Stimulated activated CD8-positive, alpha-beta memory T cell treated with anti-CD3 and anti-CD28 coated beads, Interleukin-4, amount 100 ng/mL, for 48 hours (primary cell): ENCODE results near the gene BARX2.

ENCODE experiments used
- DNase-seq: peaks from one replicate; pipeline ENCODE4 v3.0.0-alpha.2; 2020

The BARX2 gene

GRCh38 chr11:129374081-129374992 is 1.3 kb upstream of the BARX2 start:
- no peak for DNase-seq

DNA sequence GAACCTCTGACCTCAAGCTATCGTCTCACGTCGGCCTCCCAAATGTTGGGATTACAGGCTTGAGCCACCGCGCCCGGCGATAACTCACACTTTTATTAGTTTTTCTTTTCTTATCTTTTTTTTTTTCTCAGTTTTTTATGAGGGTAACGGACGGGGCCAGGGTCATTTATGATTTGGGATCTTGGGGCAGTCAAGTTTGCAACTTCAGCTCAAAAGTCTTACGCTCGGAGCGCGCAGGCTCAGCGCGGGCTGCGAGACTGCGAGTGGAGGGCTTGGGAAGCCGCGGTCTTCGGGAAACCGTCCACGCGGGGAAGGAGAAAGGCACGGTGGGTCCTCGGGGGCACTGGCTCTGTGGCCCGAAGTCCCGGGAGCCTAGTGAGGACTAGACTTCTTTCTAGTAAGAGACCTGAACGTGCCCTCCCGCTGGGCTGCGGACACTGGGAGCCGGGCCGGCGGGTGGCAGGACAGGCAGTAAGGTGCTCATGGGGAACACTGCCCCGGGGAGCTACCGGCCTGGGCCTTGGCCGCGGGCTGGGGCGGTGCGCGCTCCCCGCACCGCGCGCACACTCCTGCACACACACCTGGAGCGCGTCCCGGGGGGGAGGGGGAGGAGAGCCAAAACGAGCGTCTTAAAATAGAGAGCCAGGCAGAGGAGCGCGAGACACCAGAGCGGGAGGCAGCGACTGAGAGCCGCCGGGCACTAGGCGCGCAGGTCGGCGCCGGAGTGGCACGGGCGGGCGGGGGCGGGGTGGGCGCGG is 476 bp upstream of the BARX2 start:
- DNase-seq, result peak; percentile 40

- no peak for DNase-seq
Observed at GRCh38 chr11:129376658-129377341, 1.2 kb downstream of the BARX2 start.

- DNase-seq, result no peak
Observed at GRCh38 chr11:129377739-129378138, 2.1 kb downstream of the BARX2 start.

DNA sequence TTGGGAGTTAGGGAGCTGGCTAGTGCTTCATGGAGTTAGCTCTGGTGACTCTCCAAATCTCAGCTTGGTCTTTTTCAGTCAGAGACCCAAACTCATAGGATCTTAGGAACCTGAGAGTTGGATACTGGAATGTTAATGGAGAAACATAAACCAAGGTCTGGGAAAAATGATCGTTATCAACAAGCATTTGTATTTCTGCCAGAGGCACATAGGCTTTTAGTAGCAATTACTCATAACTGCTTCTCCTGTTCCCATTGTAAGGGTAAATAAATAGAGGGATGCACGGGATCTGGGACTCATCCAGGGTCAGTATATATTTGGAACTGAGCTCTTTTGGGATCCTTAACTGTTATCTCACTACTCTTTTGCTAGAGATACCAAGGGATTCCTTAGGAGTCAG is 4.8 kb downstream of the BARX2 start:
- DNase-seq, result no peak

GRCh38 chr11:129382583-129382982 is 6.9 kb downstream of the BARX2 start:
- DNase-seq, result no peak

GRCh38 chr11:129383060-129383459 is 7.4 kb downstream of the BARX2 start:
- no peak for DNase-seq

DNA sequence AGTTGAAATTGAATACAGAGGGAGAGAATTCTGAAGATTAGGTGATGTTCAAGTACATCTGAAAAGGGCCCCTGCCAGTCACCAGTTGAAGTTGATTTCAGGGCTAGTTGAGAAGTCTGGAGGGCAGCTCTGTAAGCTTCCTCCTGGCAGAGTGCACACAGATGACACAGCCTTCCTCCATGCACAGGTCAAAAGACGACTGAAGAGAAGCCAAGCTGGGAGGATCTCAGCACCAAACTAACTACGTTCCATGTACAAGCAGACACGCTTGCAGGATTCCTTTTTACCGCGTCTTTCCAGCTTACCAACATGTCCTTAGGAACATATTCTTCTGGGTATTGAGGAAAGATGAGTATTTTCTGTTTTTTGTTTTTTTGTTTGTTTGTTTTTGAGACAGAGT is 7.9 kb downstream of the BARX2 start:
- DNase-seq, result no peak

GRCh38 chr11:129384415-129384814 is 8.8 kb downstream of the BARX2 start:
- no peak for DNase-seq

GRCh38 chr11:129385801-129386200 is 10.2 kb downstream of the BARX2 start:
- no peak for DNase-seq

DNA sequence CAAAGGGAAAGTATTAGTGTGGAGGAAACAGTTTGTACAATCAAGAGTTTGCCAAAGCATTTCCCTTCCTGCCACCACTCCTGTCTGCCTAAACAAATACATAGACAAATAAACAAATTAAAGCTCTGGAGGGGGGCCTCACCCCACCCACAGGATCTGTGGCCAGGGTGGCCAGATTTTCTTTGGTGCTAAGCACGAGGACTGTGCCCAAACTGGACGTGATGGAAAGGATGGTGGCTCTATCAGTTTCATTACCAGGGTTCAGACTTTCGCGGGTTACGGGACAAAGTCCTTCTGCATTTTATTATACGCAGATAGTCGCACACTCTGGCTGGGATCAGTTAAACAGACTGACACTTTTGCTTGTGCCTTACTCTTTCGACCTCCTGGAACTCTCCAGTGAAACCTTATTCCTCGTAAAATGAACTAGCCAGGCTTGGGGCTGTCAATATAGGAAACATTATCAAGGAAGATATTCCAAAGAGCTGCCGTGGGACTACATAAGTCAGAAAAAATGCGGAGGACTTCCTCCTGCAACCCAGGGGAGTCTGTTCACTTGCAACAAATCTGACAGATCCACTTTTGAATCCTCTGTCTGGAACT is 11.2 kb downstream of the BARX2 start:
- DNase-seq, result no peak

- DNase-seq, result no peak
Observed at GRCh38 chr11:129387434-129387833, 11.8 kb downstream of the BARX2 start.

DNA sequence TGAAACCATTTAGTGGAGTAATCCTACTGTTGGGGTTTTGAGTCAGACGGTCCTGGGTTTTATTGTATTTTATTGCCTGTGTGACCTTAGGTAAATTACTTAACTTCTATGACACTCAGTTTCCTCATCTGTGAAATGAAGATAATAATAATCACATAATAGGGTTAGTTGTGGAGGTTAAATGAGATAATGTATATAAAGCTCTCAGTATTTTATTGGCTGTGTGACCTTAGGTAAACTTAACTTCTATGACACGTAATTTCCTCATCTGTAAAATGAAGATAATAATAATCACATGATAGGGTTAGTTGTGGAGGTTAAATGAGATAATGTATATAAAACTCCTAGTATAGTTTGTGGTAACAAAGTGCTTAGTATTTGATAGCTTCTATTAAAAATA is 13.2 kb downstream of the BARX2 start:
- DNase-seq, result no peak

- no peak for DNase-seq
Observed at GRCh38 chr11:129390303-129390821, 14.7 kb downstream of the BARX2 start.

DNA sequence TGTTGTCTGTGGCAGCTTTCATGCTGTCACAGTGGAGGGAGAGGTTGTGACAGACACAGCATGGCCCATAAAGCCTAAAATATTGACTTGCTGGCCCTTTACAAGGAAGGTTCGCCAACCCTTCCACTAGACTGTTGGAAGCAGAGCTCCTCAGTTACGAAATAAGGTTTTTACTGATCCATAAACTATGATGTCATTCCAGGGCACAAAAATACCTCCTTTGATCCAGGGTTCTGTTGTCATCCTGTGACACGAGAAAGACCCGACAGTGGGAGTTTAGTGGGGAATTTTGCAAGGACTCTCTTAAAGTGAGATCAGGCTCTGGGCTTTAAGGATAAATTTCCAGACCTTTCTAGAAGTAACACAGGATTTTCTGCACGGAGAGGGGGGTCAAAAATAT is 15.7 kb downstream of the BARX2 start:
- no peak for DNase-seq

DNA sequence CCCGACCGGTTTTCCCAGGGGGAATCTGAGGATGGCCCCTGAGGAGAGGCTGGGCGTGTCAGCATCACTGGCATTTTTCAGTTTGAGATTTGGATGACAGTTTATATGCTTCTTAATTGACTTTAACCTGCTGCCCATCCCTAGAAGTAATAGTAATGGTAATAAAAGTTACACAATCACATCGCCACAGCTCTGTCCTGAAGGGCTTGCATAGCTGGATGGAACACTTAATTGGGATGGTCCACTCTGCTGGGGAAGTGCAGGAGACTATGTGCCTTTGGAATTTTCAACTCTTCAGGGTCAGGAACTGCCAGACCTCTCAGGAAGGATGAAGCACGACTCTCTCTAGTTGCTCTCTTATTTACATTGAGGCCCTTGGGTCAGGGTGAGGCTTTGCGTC is 16.2 kb downstream of the BARX2 start:
- no peak for DNase-seq

- DNase-seq, result no peak
Observed at GRCh38 chr11:129392995-129393394, 17.3 kb downstream of the BARX2 start.

- no peak for DNase-seq
Observed at GRCh38 chr11:129394709-129395108, 19.1 kb downstream of the BARX2 start.

DNA sequence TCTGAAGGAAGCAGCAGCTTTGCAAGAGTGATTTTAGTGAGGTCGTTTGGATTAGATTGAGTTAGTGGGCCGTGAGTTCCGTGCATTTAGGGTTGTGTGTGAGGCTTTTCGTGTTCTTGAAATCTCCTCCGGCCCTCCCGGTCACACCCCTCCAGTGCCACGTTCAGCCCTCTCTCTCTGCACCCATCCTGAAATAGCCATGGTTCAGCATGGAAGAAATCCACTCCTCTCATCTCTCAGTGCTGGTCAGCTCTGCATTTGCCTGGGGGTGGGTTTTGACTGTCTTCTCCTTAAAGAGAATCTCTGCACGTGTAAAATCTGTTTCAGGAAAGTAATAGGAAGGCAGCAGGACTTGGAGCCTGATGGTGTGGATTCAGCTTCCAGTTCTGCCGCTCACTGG is 19.8 kb downstream of the BARX2 start:
- no peak for DNase-seq

DNA sequence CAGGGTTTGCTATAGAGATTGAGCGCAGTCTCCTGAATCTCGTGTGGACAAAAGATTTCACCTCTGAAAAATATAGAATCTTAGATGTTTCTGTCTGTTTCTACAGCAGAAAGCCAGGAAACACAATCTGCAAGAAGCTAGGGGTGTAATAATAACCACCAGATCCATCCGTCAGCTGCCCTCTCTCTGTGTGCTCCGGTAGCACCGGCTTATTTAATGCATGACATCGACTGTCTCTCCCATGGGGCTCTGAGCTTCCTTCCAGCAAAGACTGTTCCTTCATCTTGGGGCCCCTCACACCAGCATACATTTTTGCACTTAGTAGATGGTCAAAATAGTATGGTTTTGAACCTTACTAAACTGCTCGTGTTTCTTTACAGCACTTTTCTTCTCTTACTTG is 20.2 kb downstream of the BARX2 start:
- DNase-seq, result no peak

- no peak for DNase-seq
Observed at GRCh38 chr11:129396454-129396853, 20.8 kb downstream of the BARX2 start.

- no peak for DNase-seq
Observed at GRCh38 chr11:129402206-129403171, 26.8 kb downstream of the BARX2 start.
